Measurements from ENCODE around the gene CAAP1.
"Not testable (repeated sequence)": the region's sequence is repeated elsewhere in the genome, so short reads cannot be mapped to it uniquely, and the experiment has no call there.

Gene CAAP1

GRCh38 chr9:26828391-26828955 lies 64.1 kb downstream of the CAAP1 start:
- not testable (repeated sequence) for DNase-seq

DNA sequence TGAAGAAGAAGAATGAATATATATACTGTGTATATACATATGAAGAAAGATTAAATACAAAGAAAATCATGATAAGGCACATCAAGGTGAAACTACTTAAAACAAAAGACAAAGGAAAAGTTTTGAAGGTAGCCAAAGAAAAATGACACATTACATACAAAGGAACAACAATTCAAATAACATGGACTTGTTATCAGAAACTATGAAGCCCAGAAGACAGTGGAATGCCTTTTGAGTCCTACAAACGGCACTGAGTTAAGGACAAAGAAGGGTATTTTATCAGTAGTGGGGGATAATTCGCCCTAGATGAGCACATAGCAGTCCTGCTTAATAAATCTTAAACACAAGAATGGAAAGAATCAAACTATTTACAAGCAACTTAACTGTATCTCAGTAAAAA lies 77.8 kb downstream of the CAAP1 start:
- no peak for DNase-seq

GRCh38 chr9:26813247-26813646 lies 79.4 kb downstream of the CAAP1 start:
- DNase-seq: no peak

DNA sequence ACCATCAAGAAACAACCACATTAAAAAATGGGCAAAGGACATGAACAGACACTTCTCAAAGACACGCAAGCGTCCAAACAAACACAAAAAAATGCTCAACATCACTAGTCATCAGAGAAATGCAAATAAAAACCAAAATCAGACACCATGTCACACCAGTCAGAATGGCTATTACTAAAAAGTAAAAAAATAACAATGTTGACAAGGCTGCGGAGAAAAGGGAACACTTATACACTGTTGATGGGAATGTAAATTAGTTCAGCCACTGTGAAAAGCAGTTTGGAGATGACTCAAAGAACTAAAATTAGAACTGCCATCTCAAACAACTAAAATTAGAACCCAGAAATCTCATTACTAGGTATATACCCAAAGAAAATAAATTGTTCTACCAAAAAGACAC lies 80.4 kb downstream of the CAAP1 start:
- no peak for DNase-seq

DNA sequence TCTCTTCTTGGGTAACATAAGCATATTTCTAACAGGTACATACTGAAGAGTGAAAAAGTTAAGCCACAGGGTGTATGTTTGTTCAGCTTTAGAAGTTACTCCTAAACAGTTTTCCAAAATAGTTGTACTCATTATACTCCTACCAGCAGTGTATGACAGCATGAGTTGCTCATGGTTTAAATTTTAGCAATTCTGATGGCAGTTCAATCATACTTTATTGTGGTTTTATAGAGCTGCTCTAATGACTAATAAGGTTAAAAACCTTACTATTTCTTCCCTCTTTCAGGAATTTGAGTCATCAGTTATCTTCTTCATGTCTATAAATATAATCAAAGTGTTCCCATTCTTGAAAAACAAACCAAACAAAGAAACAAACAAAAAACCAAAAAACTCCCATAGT lies 81.5 kb downstream of the CAAP1 start:
- DNase-seq: no peak

DNA sequence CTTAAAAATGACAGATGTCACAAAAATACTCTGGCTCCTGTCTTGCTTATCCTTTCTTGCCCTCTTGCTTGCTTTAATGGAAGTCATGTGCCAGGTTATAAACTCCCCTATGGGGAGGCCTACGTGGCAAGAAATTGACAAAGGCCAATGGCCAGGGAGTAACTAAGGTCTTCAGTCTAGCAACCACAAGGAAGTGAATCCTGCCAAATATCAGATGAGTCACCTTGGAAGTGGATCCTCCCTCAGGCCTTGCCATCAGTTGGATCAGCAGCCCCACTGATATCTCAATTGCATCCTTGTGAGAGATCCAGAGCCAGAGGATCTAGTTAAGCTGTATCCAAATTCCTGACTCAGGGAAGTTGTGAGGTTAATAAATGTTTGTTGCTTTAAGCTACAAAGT lies 82.8 kb downstream of the CAAP1 start:
- DNase-seq: no peak

GRCh38 chr9:26807161-26807560 lies 85.4 kb downstream of the CAAP1 start:
- no peak for DNase-seq

DNA sequence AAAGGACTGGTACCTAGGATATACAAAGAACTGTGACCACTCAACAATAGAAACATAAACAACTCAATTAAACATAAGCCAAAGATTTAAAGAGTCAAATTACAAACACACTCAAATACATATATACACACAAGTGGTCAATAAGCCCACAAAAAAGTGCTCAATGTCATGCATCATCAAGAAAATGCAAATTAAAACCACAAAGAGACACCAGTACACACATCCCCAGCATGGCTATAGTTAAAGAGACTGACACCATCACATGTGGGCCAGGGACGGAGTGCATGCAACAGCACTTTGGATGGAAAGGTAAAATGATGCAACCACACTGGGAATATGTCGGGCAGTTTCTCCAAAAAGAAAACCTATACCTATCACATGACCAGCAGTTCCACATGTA lies 89.7 kb downstream of the CAAP1 start:
- DNase-seq: no peak

DNA sequence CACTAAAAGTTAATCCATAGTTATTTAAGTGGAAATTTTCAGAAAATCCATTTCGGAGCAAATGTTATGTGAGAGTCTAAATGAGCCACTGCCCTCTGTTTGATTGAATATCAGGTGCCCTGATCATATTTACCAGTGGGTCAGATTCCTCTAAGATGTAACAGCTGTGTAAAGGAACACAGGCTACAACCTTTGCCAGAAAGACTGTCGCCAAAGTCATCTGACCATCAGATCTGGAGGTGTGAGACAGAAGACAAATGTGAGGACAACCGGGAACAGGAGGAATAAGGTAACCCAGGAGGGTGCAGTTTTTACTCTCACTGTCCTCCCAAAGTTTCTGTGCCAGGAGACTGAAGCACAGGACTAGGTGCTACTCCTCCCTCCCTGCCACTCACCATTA lies 90.8 kb downstream of the CAAP1 start:
- no peak for DNase-seq

DNA sequence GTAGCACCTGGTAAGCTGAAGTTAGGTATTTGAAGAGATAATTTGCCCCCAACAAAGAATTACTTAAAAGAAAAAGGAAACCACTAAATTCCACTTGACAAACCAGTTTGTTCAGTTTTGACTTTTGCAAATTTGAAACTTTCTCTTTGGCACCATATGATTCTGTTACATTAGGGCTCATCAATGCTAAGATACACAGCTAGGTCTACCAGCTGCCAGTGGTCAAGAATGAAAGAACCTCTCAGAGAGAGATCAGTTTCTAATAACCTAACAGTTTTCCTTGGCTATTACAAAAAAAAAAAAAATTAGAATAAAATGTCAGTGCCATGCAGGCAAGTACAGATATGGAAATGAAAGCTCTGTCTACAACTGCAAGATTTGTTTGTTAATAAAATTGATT lies 92.3 kb downstream of the CAAP1 start:
- DNase-seq: no peak

- no peak for DNase-seq
Measured at GRCh38 chr9:26791274-26791673, 101.3 kb downstream of the CAAP1 start.
